Measurements from ENCODE around the gene PTPRG. TPM values are rescaled to one million over a fixed set of nuclear protein-coding genes. Genes with fewer than 3 reads are reported as not detected.

The PTPRG gene
- total RNA-seq, 1 experiment from 2014 or later = 69.3 TPM

GRCh38 chr3:61780455-61781228 lies 219.3 kb downstream of the PTPRG start:
- H2AK5ac ChIP-seq (ENCODE audit: insufficient read length, low read length) = no peak overlapping the region
- no peak overlapping the region for H3K27ac Mint-ChIP-seq
- H3K27me3 Mint-ChIP-seq (ENCODE audit: low read depth) = no peaks in the 10 kb centered on the region
- H3K9ac ChIP-seq (ENCODE audit: extremely low read depth, insufficient read length, low read length) = no peak overlapping the region
- no peak overlapping the region for H3K14ac ChIP-seq (ENCODE audit: insufficient read depth, low read length)
- H4K8ac ChIP-seq (replicated peaks; ENCODE audit: insufficient read length, low read depth, low read length) = no peak overlapping the region
- no peaks in the 10 kb centered on the region; a peak in 1 of 7 replicates for H3K36me3 Mint-ChIP-seq (ENCODE audit: insufficient read depth in 1 of 3, low read depth in 3 of 3)
- H2BK120ac ChIP-seq (ENCODE audit: low read depth, low read length, poor library complexity, severe bottlenecking) = no peak overlapping the region
- no peak overlapping the region for H4K5ac ChIP-seq (ENCODE audit: insufficient read length, low read depth, low read length)
- no peaks in the 10 kb centered on the region for H3K9me3 Mint-ChIP-seq
- H3K4me2 ChIP-seq (ENCODE audit: insufficient read depth, insufficient read length, low read length) = no peak overlapping the region
- TF ChIP-seq, protein P1, sequence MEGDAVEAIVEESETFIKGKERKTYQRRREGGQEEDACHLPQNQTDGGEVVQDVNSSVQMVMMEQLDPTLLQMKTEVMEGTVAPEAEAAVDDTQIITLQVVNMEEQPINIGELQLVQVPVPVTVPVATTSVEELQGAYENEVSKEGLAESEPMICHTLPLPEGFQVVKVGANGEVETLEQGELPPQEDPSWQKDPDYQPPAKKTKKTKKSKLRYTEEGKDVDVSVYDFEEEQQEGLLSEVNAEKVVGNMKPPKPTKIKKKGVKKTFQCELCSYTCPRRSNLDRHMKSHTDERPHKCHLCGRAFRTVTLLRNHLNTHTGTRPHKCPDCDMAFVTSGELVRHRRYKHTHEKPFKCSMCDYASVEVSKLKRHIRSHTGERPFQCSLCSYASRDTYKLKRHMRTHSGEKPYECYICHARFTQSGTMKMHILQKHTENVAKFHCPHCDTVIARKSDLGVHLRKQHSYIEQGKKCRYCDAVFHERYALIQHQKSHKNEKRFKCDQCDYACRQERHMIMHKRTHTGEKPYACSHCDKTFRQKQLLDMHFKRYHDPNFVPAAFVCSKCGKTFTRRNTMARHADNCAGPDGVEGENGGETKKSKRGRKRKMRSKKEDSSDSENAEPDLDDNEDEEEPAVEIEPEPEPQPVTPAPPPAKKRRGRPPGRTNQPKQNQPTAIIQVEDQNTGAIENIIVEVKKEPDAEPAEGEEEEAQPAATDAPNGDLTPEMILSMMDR (conservative IDR thresholded peaks at IDR 0.05) = no peak
- no peak overlapping the region for H3T11ph ChIP-seq (ENCODE audit: low read length)
- no peak overlapping the region for H3K23ac ChIP-seq (ENCODE audit: insufficient read length, low read depth, low read length)
- no peaks in the 10 kb centered on the region for H3K27me3 ChIP-seq (ENCODE audit: insufficient read depth, low read length)
- H4K20me1 ChIP-seq (ENCODE audit: control insufficient read depth, insufficient read depth, insufficient read length) = no peaks in the 10 kb centered on the region
- H3K9me3 ChIP-seq (ENCODE audit: control insufficient read depth, low read depth, low read length) = no peaks in the 10 kb centered on the region
- no peak overlapping the region for H3K4ac ChIP-seq (ENCODE audit: low read depth, low read length)
- H3K4me3 Mint-ChIP-seq = no peak overlapping the region
- no peaks in the 10 kb centered on the region for H3K23me2 ChIP-seq (ENCODE audit: insufficient read length, low read depth, low read length, poor library complexity, severe bottlenecking)
- no peak overlapping the region for H3K56ac ChIP-seq (ENCODE audit: insufficient read length, low read depth, low read length)
- H3K4me1 Mint-ChIP-seq = peaks cover 42 to 44% of the 10 kb centered on the region in 2 experiments
- peaks cover 14% of the 10 kb centered on the region; the same call in 1 of the 2 replicates for H3K4me1 ChIP-seq (ENCODE audit: insufficient read depth, low read length)
- no peak overlapping the region for H3K27ac ChIP-seq (ENCODE audit: insufficient read length, low read depth, low read length)
- peaks cover 4% of the 10 kb centered on the region for H3K79me1 ChIP-seq (ENCODE audit: insufficient read depth, low read depth, low read length, poor library complexity, severe bottlenecking)
- no peak overlapping the region for H2BK15ac ChIP-seq (ENCODE audit: low read depth, low read length)
- DNase-seq = no peak
- H3K79me2 ChIP-seq (ENCODE audit: insufficient read depth, low read length) = peaks cover 26% of the 10 kb centered on the region; the same call in 1 of the 2 replicates
- no peak overlapping the region for H4K91ac ChIP-seq (ENCODE audit: insufficient read length, low read depth, low read length)
- no peak overlapping the region for H2BK5ac ChIP-seq (ENCODE audit: insufficient read length, low read length)
- H2AFZ ChIP-seq (ENCODE audit: low read length) = no peak overlapping the region
- no peak overlapping the region for H3K18ac ChIP-seq (ENCODE audit: insufficient read length, low read depth, low read length)
- no CpG with 5 or more reads among the region's 3 CpGs for WGBS (ENCODE audit: extremely low coverage, insufficient read length, low lambda C conversion rate)
- H2BK20ac ChIP-seq (ENCODE audit: low read depth, low read length, poor library complexity, severe bottlenecking) = no peak overlapping the region
- no peak overlapping the region for H2BK12ac ChIP-seq (ENCODE audit: insufficient read length, low read depth, low read length)
